K562 (cell line): ENCODE data around the gene NPC1. TPM values are rescaled to one million over a fixed set of nuclear protein-coding genes. Genes with fewer than 3 reads are reported as not detected.

Source experiments
- ATAC-seq: fragments of 200-7000 bp; cut with Tn5 transposase; 3 replicates; pipeline ENCODE4 v1.9.1; 2020; ENCODE audit warnings: moderate library complexity
- BruUV-seq: library from RNA; stranded (reverse); fragments of 400-500 nt; replicated peaks from 2 replicates; lab custom pipeline; 2021; lab: Mats Ljungman, UMichigan
- CTCF ChIA-PET: fragments of 300-600 bp; formaldehyde crosslinking; extraction: SDS; loops from one replicate; lab custom pipeline; 2021; ENCODE audit warnings: low intra/inter-chr PET ratio; lab: Yijun Ruan, JAX
- POLR2A ChIA-PET: fragments of 300-600, 350-650 bp; sonication (Branson Sonifier 250); formaldehyde crosslinking; extraction: SDS; loops from one replicate; lab custom pipeline; 2021; ENCODE audit warnings: antibody characterized with exemption, inconsistent platforms; lab: Yijun Ruan, JAX
- DNase-seq, 4 experiments: peaks; one replicate each; pipeline versions ENCODE4 v3.0.0 to v3.0.0-alpha.2; 2011 to 2018; ENCODE audit warnings: low spot score in 3 of 4, mixed read lengths in 3 of 4; ENCODE audit errors: extremely low read depth in 1 of 4
- FAIRE-seq: peaks from 2 replicates; lab custom pipeline; 2011; peaks lifted over from hg19 to GRCh38; lab: Jason Lieb, UNC
- H2AFZ ChIP-seq: 2 replicates; pipeline ENCODE4 v1.6.0; 2011; ENCODE audit warnings: low read depth, low read length, control low read depth, inconsistent platforms
- H3K27ac ChIP-seq: fragments of 200-600 bp; 3 replicates; pipeline ENCODE4 v1.8.0; 2011; ENCODE audit warnings: low read depth, mild to moderate bottlenecking, control low read depth, inconsistent platforms, low read length, moderate library complexity, mixed read lengths; ENCODE audit errors: extremely low read depth
- H3K27me3 ChIP-seq, 2 experiments: fragments of 300-600 bp in 1 of 2; 2 replicates in 1 of 2; 3 replicates in 1 of 2; pipeline versions ENCODE4 v1.6.0 to v1.8.0; 2011; ENCODE audit warnings: inconsistent platforms in 2 of 2, low read length in 2 of 2, mild to moderate bottlenecking in 1 of 2, mixed read lengths in 1 of 2, moderate library complexity in 1 of 2; ENCODE audit not compliant: control insufficient read depth in 2 of 2, insufficient read depth in 2 of 2
- H3K36me3 ChIP-seq: fragments of 300-600 bp; 3 replicates; pipeline ENCODE4 v1.8.0; 2011; ENCODE audit warnings: mild to moderate bottlenecking, low read length, inconsistent platforms; ENCODE audit not compliant: control insufficient read depth, insufficient read depth
- H3K4me1 ChIP-seq, 2 experiments: fragments of 200-600 bp in 1 of 2; replicated peaks in 1 of 2; 2 replicates in 1 of 2; 3 replicates in 1 of 2; pipeline versions ENCODE4 v1.5.1 to v1.8.0; 2011; ENCODE audit warnings: inconsistent platforms in 2 of 2, low read length in 2 of 2, mild to moderate bottlenecking in 1 of 2, mixed read lengths in 1 of 2, moderate library complexity in 1 of 2; ENCODE audit not compliant: control insufficient read depth in 2 of 2, insufficient read depth in 2 of 2
- H3K4me2 ChIP-seq: 2 replicates; pipeline ENCODE4 v1.6.1; 2011; ENCODE audit warnings: low read length, control low read depth, inconsistent platforms, mixed read lengths; ENCODE audit not compliant: insufficient read depth
- H3K4me3 ChIP-seq: fragments of 200-600 bp; sonication (generic), shearing (Covaris generic); 2 replicates; pipeline ENCODE4 v1.5.1; 2016; ENCODE audit warnings: control low read depth, inconsistent platforms
- H3K79me2 ChIP-seq: fragments of 200-600 bp; 3 replicates; pipeline ENCODE4 v1.8.0; 2011; ENCODE audit warnings: low read length, inconsistent platforms; ENCODE audit not compliant: control insufficient read depth, insufficient read depth
- H3K9ac ChIP-seq, 2 experiments: 2 replicates each; pipeline versions ENCODE4 v1.6.0 to v1.6.1; 2011; ENCODE audit warnings: low read depth in 2 of 2, low read length in 2 of 2, control low read depth in 1 of 2, inconsistent platforms in 1 of 2, mild to moderate bottlenecking in 1 of 2, mixed read lengths in 1 of 2; ENCODE audit not compliant: insufficient read depth in 1 of 2
- H3K9me1 ChIP-seq: one replicate; pipeline ENCODE4 v1.6.0; 2011; ENCODE audit warnings: inconsistent platforms, mild to moderate bottlenecking, low read length, moderate library complexity; ENCODE audit not compliant: control insufficient read depth, insufficient read depth
- H3K9me3 ChIP-seq: replicated peaks from 2 replicates; pipeline ENCODE4 v1.5.1; 2011; ENCODE audit warnings: low read depth, low read length, inconsistent platforms; ENCODE audit not compliant: control insufficient read depth, insufficient read depth
- H4K20me1 ChIP-seq: replicated peaks from 2 replicates; pipeline ENCODE4 v1.6.1; 2011; ENCODE audit warnings: low read length, inconsistent platforms, mixed read lengths; ENCODE audit not compliant: control insufficient read depth, insufficient read depth
- GTF2A2 ChIP-seq: IDR thresholded peaks from 2 replicates; pipeline ENCODE4 v1.6.1; 2016; ENCODE audit warnings: mild to moderate bottlenecking, missing genetic modification characterization, missing compliant biosample characterization
- HDGF ChIP-seq: fragments of 450-650 bp; IDR thresholded peaks from 2 replicates; pipeline ENCODE4 v1.6.1; 2016
- ZNF23 ChIP-seq: fragments of 250-450 bp; sonication (Bioruptor Pico); IDR thresholded peaks from 2 replicates; pipeline ENCODE4 v1.4.0; 2020; ENCODE audit warnings: mild to moderate bottlenecking
- ZNF316 ChIP-seq: fragments of 450-650 bp; IDR thresholded peaks from 2 replicates; pipeline ENCODE4 v1.6.1; 2016
- ZNF354B ChIP-seq: fragments of 250-450 bp; sonication (Bioruptor Pico); IDR thresholded peaks from 2 replicates; pipeline ENCODE4 v1.4.0; 2020
- WGBS: fragments of 100-300 bp; shearing (Covaris generic); methylation state at CpG from one replicate; pipeline ENCODE4 v1.1.6; 2016; ENCODE audit warnings: low coverage, mixed read lengths; ENCODE audit not compliant: insufficient coverage; ENCODE audit errors: missing lambda C conversion rate; 5-methylcytosine and 5-hydroxymethylcytosine counted together
- in situ Hi-C: fragments of 300-500 bp; cut with MboI; formaldehyde crosslinking; loops from 4 replicates; pipeline ENCODE4 v1.15.0; 2018; ENCODE audit warnings: inconsistent platforms, mixed read lengths
- intact Hi-C: fragments of 100-400 bp; cut with micrococcal nuclease; formaldehyde crosslinking; loops from 2 replicates; pipeline ENCODE4 v1.14.2; 2022
- polyA plus RNA-seq, 8 experiments: library from polyadenylated mRNA; depleted of rRNA in 4 of 8; stranded (reverse) in 5 of 8; unstranded in 3 of 8; fragments of >200 nt; fragmentation: Nextera tagmentation in 2 of 8; fragmentation: Illumina TruSeq in 1 of 8; extraction: Ambion mirVana in 2 of 8; extraction: Trizol in 1 of 8; gene quantifications; 2 replicates each; pipeline versions ENCODE4 v1.2.1 to v1.2.3, GENCODE V29; 2011 to 2014; ENCODE audit warnings: inconsistent platforms in 1 of 8, missing spikeins in 1 of 8
- total RNA-seq, 7 experiments: library from RNA; depleted of rRNA in 6 of 7; stranded (reverse); fragments of >200 nt in 6 of 7; fragmentation: Illumina TruSeq in 2 of 7; extraction: Trizol in 2 of 7; gene quantifications; 2 replicates each; pipeline versions ENCODE4 v1.2.1 to v1.2.3, GENCODE V29; 2011 to 2021; ENCODE audit warnings: low replicate concordance in 1 of 7
- TF ChIP-seq, protein P1 (sequence below), 2 experiments: fragments of 450-650 bp in 1 of 2; sonication (generic) in 1 of 2; formaldehyde crosslinking in 1 of 2; IDR thresholded peaks in 1 of 2; conservative IDR thresholded peaks in 1 of 2; 2 replicates each; pipeline versions ENCODE4 v1.6.1 to v1.8.1; 2016 to 2023; ENCODE audit warnings: mild to moderate bottlenecking in 2 of 2, moderate library complexity in 2 of 2, inconsistent platforms in 1 of 2, missing genetic modification reagents in 1 of 2

NPC1 gene
- total and polyA plus RNA-seq, 9 of the 15 experiments (the other 6 are each of a cell fraction or from before 2014, with no cell fraction given): 17.1 to 45.9 (median 27.6) TPM

DNA sequence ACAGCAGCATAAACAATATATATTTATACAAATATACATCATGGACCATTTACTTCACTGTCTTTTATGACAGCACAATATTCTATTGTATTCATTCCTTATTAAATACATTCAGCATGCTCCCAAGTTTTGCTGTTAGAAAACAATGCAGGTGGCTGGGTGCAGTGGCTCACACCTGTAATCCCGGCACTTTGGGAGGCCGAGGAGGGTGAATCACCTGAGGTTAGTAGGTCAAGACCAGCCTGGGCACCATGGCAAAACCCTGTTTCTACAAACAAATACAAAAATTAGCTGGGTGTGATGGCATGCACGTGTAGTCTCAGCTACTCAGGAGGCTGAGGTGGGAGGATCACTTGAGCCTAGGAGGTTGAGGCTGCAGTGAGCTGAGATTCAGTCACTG is 39.0 kb downstream of the NPC1 start:
- DNase-seq: no peak
- no peak for FAIRE-seq
- no peak overlapping the region for H2AFZ ChIP-seq
- no TSS peak for BruUV-seq
- H3K4me3 ChIP-seq: no peak overlapping the region
- 0 out of 2 replicates have a peak, but pooled peaks cover 6% of the 10 kb centered on the region for H4K20me1 ChIP-seq
- H3K9ac ChIP-seq: no peak overlapping the region
- POLR2A ChIA-PET: interaction anchor here (0.7 to 1.2 kb wide), 2 partner anchors 16 to 165 kb away, joined by 3 read pairs; no protein-coding TSS in a partner anchor
- H3K9me1 ChIP-seq: no peaks in the 10 kb centered on the region
- no peaks in the 10 kb centered on the region for H3K79me2 ChIP-seq
- 74% methylated on average over 3 of the region's 3 CpGs for WGBS
- H3K4me1 ChIP-seq: peaks cover 0 to 3% of the 10 kb centered on the region in 2 experiments; a peak in 1 of 5 replicates
- ATAC-seq: no peak
- no peaks in the 10 kb centered on the region for H3K9me3 ChIP-seq
- H3K27ac ChIP-seq: no peak overlapping the region
- in situ Hi-C loops: no loop called here
- no peaks in the 10 kb centered on the region for H3K27me3 ChIP-seq
- CTCF ChIA-PET: no interaction called here
- H3K4me2 ChIP-seq: no peak overlapping the region
- TF ChIP-seq ZNF354B (CRISPR knock-in tag) (no peak), ZNF316 (no peak), HDGF (no peak), GTF2A2 (no peak), ZNF23 (CRISPR knock-in tag) (no peak)
- TF ChIP-seq, protein P1, sequence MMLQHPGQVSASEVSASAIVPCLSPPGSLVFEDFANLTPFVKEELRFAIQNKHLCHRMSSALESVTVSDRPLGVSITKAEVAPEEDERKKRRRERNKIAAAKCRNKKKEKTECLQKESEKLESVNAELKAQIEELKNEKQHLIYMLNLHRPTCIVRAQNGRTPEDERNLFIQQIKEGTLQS (IDR thresholded peaks at IDR 0.05): no peak
- TF ChIP-seq, protein P1 (CRISPR knock-in tag; conservative IDR thresholded peaks at IDR 0.05): no peak
- intact Hi-C loops: no loop called here
- H3K36me3 ChIP-seq: peaks cover 82% of the 10 kb centered on the region
